SK-N-SH (cell line): ENCODE data around the gene GNE. TPM values are rescaled to one million over a fixed set of nuclear protein-coding genes. Genes with fewer than 3 reads are reported as not detected.
"Not testable (repeated sequence)": the region's sequence is repeated elsewhere in the genome, so short reads cannot be mapped to it uniquely, and the experiment has no call there.

Experiments
- CTCF ChIA-PET: fragments of 300-600, 350-600 bp; formaldehyde crosslinking; extraction: SDS; loops from one replicate; lab custom pipeline; 2021; lab: Yijun Ruan, JAX
- POLR2A ChIA-PET: fragments of 350-600 bp; sonication (Branson Sonifier 250); formaldehyde crosslinking; extraction: SDS; loops from one replicate; lab custom pipeline; 2020; ENCODE audit warnings: antibody characterized with exemption, inconsistent platforms; lab: Yijun Ruan, JAX
- DNase-seq: peaks from one replicate; pipeline ENCODE4 v3.0.0; 2012
- H2AFZ ChIP-seq: fragments of 200-600 bp; sonication (generic); 2 replicates; pipeline ENCODE4 v1.8.1; 2016; ENCODE audit warnings: antibody characterized with exemption, mild to moderate bottlenecking, low read depth
- H3F3A ChIP-seq: fragments of 200-600 bp; sonication (generic); replicated peaks from 2 replicates; pipeline ENCODE3; 2016; ENCODE audit warnings: antibody characterized with exemption, mild to moderate bottlenecking; ENCODE audit not compliant: insufficient read depth
- H3K27ac ChIP-seq, 2 experiments: fragments of 200-500 bp in 1 of 2; fragments of 200-600 bp in 1 of 2; sonication (Bioruptor generic) in 1 of 2; sonication (generic), shearing (Covaris generic) in 1 of 2; 2 replicates each; pipeline versions ENCODE4 v1.5.1 to v1.6.1; 2014 to 2016; ENCODE audit warnings: low read depth in 2 of 2, inconsistent platforms in 1 of 2, low read length in 1 of 2, mild to moderate bottlenecking in 1 of 2, mixed read lengths in 1 of 2
- H3K27me3 ChIP-seq: fragments of 200-600 bp; sonication (generic), shearing (Covaris generic); 2 replicates; pipeline ENCODE4 v1.6.1; 2016; ENCODE audit warnings: mixed run types; ENCODE audit not compliant: insufficient read depth
- H3K36me3 ChIP-seq, 2 experiments: fragments of 200-500 bp in 1 of 2; fragments of 200-600 bp in 1 of 2; sonication (Bioruptor generic) in 1 of 2; sonication (generic) in 1 of 2; replicated peaks in 1 of 2; 2 replicates each; pipeline versions ENCODE3 to v1.5.1; 2014 to 2016; ENCODE audit warnings: low read length in 1 of 2, mild to moderate bottlenecking in 1 of 2; ENCODE audit not compliant: insufficient read depth in 2 of 2, control insufficient read depth in 1 of 2
- H3K4me1 ChIP-seq, 2 experiments: fragments of 200-500 bp in 1 of 2; fragments of 200-600 bp in 1 of 2; sonication (Bioruptor generic) in 1 of 2; sonication (generic), shearing (Covaris generic) in 1 of 2; 2 replicates each; pipeline versions ENCODE4 v1.5.1 to v1.6.1; 2014 to 2016; ENCODE audit warnings: low read depth in 1 of 2, low read length in 1 of 2, mixed run types in 1 of 2; ENCODE audit not compliant: insufficient read depth in 2 of 2, control insufficient read depth in 1 of 2
- H3K4me2 ChIP-seq: fragments of 200-600 bp; sonication (generic), shearing (Covaris generic); 2 replicates; pipeline ENCODE4 v1.6.1; 2017; ENCODE audit warnings: mixed run types
- H3K4me3 ChIP-seq, 2 experiments: fragments of 200-500 bp in 1 of 2; fragments of 200-600 bp in 1 of 2; sonication (Bioruptor generic) in 1 of 2; sonication (generic), shearing (Covaris generic) in 1 of 2; 2 replicates each; pipeline versions ENCODE4 v1.5.1 to v1.8.1; 2014 to 2016; ENCODE audit warnings: low read depth in 2 of 2, inconsistent platforms in 1 of 2, low read length in 1 of 2, mild to moderate bottlenecking in 1 of 2, mixed read lengths in 1 of 2, moderate library complexity in 1 of 2
- H3K79me2 ChIP-seq: fragments of 200-600 bp; sonication (generic); 2 replicates; pipeline ENCODE4 v1.8.1; 2017; ENCODE audit warnings: mild to moderate bottlenecking; ENCODE audit not compliant: insufficient read depth
- H3K9ac ChIP-seq: fragments of 200-600 bp; sonication (generic); 2 replicates; pipeline ENCODE4 v1.6.1; 2017; ENCODE audit warnings: mixed run types
- H3K9me2 ChIP-seq: fragments of 200-600 bp; sonication (generic); 2 replicates; pipeline ENCODE4 v1.6.1; 2017; ENCODE audit warnings: mixed run types
- H3K9me3 ChIP-seq: fragments of 200-600 bp; sonication (generic); 2 replicates; pipeline ENCODE4 v1.6.1; 2017; ENCODE audit warnings: mixed run types, mild to moderate bottlenecking, moderate library complexity
- H4K20me1 ChIP-seq: fragments of 200-600 bp; sonication (generic); 2 replicates; pipeline ENCODE4 v1.6.1; 2017; ENCODE audit warnings: mild to moderate bottlenecking, mixed run types; ENCODE audit not compliant: insufficient read depth
- CTCF ChIP-seq: fragments of 200-600 bp; sonication (generic); IDR thresholded peaks from 2 replicates; pipeline ENCODE4 v1.6.1; 2017; ENCODE audit warnings: antibody characterized with exemption, mild to moderate bottlenecking, moderate library complexity
- ELF1 ChIP-seq: IDR thresholded peaks from 2 replicates; pipeline ENCODE4 v1.4.0; 2012
- EP300 ChIP-seq, 2 experiments: IDR thresholded peaks; 2 replicates each; pipeline versions ENCODE4 v1.4.0 to v1.6.1; 2012; ENCODE audit warnings: borderline replicate concordance in 1 of 2, low read depth in 1 of 2, low read length in 1 of 2
- FOSL2 ChIP-seq: IDR thresholded peaks from 2 replicates; pipeline ENCODE4 v1.4.0; 2012; ENCODE audit warnings: low read depth, mild to moderate bottlenecking, moderate library complexity, borderline replicate concordance
- FOXM1 ChIP-seq: IDR thresholded peaks from 2 replicates; pipeline ENCODE4 v1.4.0; 2012; ENCODE audit warnings: low read depth, mild to moderate bottlenecking
- GATA2 ChIP-seq: sonication (generic); formaldehyde crosslinking; IDR thresholded peaks from 2 replicates; pipeline ENCODE4 v1.5.0; 2020; ENCODE audit warnings: mild to moderate bottlenecking, missing genetic modification reagents
- JUND ChIP-seq: IDR thresholded peaks from 2 replicates; pipeline ENCODE4 v1.4.0; 2012
- MAX ChIP-seq: IDR thresholded peaks from 2 replicates; pipeline ENCODE4 v1.4.0; 2012; ENCODE audit warnings: low read depth
- MXI1 ChIP-seq: IDR thresholded peaks from 2 replicates; pipeline ENCODE4 v1.6.1; 2012; ENCODE audit warnings: mild to moderate bottlenecking, low read depth, low read length, improper control_type of control experiment
- NRF1 ChIP-seq: IDR thresholded peaks from 2 replicates; pipeline ENCODE4 v1.6.1; 2012; ENCODE audit warnings: low read depth, mild to moderate bottlenecking, low read length
- RAD21 ChIP-seq: IDR thresholded peaks from 2 replicates; pipeline ENCODE4 v1.6.1; 2012; ENCODE audit warnings: mild to moderate bottlenecking, low read length
- RCOR1 ChIP-seq: fragments of 150-350 bp; IDR thresholded peaks from 2 replicates; pipeline ENCODE4 v1.6.1; 2017; ENCODE audit warnings: antibody characterized with exemption, low read length
- USF1 ChIP-seq: IDR thresholded peaks from 2 replicates; pipeline ENCODE4 v1.4.0; 2012; ENCODE audit warnings: low read depth, borderline replicate concordance
- YY1 ChIP-seq: IDR thresholded peaks from 2 replicates; pipeline ENCODE4 v1.4.0; 2012; ENCODE audit warnings: low read depth, mild to moderate bottlenecking
- ZBTB33 ChIP-seq: IDR thresholded peaks from 2 replicates; pipeline ENCODE4 v1.4.0; 2012; ENCODE audit warnings: low read depth, borderline replicate concordance
- WGBS: methylation state at CpG from one replicate; pipeline ENCODE4 v1.1.6; 2017; ENCODE audit warnings: low lambda C conversion rate; 5-methylcytosine and 5-hydroxymethylcytosine counted together
- polyA plus RNA-seq, 3 experiments: library from polyadenylated mRNA; depleted of rRNA; stranded (reverse); fragments of >200 nt; gene quantifications; 2 replicates each; pipeline ENCODE4 v1.2.3, GENCODE V29; 2012

The GNE gene
- polyA plus RNA-seq, 1 of the 3 experiments (the other 2 are of a cell fraction), result 13.0 TPM

- Histone ChIP-seq H4K20me1 (no peaks in the 10 kb centered on the region), H2AFZ (no peak overlapping the region), H3K4me3 (no peak overlapping the region), H3K9ac (no peak overlapping the region), H3K27me3 (no peaks in the 10 kb centered on the region), H3K36me3 (no peaks in the 10 kb centered on the region), H3K9me2 (no peaks in the 10 kb centered on the region), H3F3A (no peaks in the 10 kb centered on the region), H3K4me1 (no peaks in the 10 kb centered on the region)
- no peak for DNase-seq
- 86% methylated on average over 3 of the region's 3 CpGs for WGBS
- CTCF ChIA-PET, result no interaction called here
- TF ChIP-seq MXI1, result no peak
- no peak for TF ChIP-seq ELF1
- TF ChIP-seq EP300 (IDR thresholded peaks at IDR 0.05; ENCODE audit: borderline replicate concordance in 1 of 2, low read depth in 1 of 2, low read length in 1 of 2), result no peak
- no peak for TF ChIP-seq FOSL2
- no peak for TF ChIP-seq ZBTB33
- TF ChIP-seq RCOR1, result no peak
- TF ChIP-seq CTCF, result no peak
- TF ChIP-seq GATA2 (CRISPR knock-in tag), result no peak
- TF ChIP-seq MAX, result no peak
- no peak for TF ChIP-seq NRF1
- TF ChIP-seq YY1, result no peak
- no peak for TF ChIP-seq FOXM1
- TF ChIP-seq RAD21, result no peak
- TF ChIP-seq USF1, result no peak
- TF ChIP-seq, all 33 proteins: peak for 0
- Histone ChIP-seq H3K79me2 (no peaks in the 10 kb centered on the region), H3K4me2 (no peak overlapping the region), H3K9me3 (no peaks in the 10 kb centered on the region), H3K27ac (no peak overlapping the region)
- POLR2A ChIA-PET, result no interaction called here
These were observed 40.3 kb upstream of the GNE start for GRCh38 chr9:36298566-36298965.

GRCh38 chr9:36297798-36298197, 39.5 kb upstream of the GNE start:
- Histone ChIP-seq H3K9me2 (no peaks in the 10 kb centered on the region), H3K4me3 (no peak overlapping the region), H3K27ac (no peak overlapping the region), H3K27me3 (no peaks in the 10 kb centered on the region), H3K9ac (no peak overlapping the region), H3K4me1 (no peaks in the 10 kb centered on the region), H3K4me2 (no peak overlapping the region), H2AFZ (no peak overlapping the region), H3K9me3 (no peaks in the 10 kb centered on the region), H3K36me3 (no peaks in the 10 kb centered on the region), H3F3A (no peaks in the 10 kb centered on the region), H3K79me2 (no peaks in the 10 kb centered on the region), H4K20me1 (no peaks in the 10 kb centered on the region)
- ChIA-PET POLR2A (no interaction called here), CTCF (no interaction called here)
- DNase-seq, result no peak
- TF ChIP-seq JUND (no peak), RAD21 (no peak)
- WGBS, result 91% methylated on average over 2 of the region's 2 CpGs

- H3K9ac ChIP-seq, POLR2A ChIA-PET, H3K27ac ChIP-seq, H3K9me2 ChIP-seq, H3K4me3 ChIP-seq, H3F3A ChIP-seq, CTCF ChIA-PET, DNase-seq, H3K4me1 ChIP-seq, H4K20me1 ChIP-seq, H3K79me2 ChIP-seq, H3K27me3 ChIP-seq, H3K4me2 ChIP-seq, H3K9me3 ChIP-seq, H3K36me3 ChIP-seq, H2AFZ ChIP-seq: not testable (repeated sequence)
- WGBS, result 92% methylated on average over 3 of the region's 3 CpGs
These were observed 36.7 kb upstream of the GNE start for GRCh38 chr9:36294996-36295395.
